PC-9 (cell line): ENCODE measurements around the gene MED13L. TPM values are rescaled to one million over a fixed set of nuclear protein-coding genes. Genes with fewer than 3 reads are reported as not detected.

Experiments used
- BruUV-seq: library from RNA; stranded (reverse); fragments of 400-500 nt; replicated peaks from 2 replicates; lab custom pipeline; 2021; lab: Mats Ljungman, UMichigan
- CTCF ChIA-PET: fragments of 300-600 bp; sonication (Branson Sonifier 250); formaldehyde crosslinking; loops from one replicate; lab custom pipeline; 2022; ENCODE audit warnings: antibody characterized with exemption; lab: Charles Lee
- POLR2A ChIA-PET: fragments of 300-600 bp; sonication (Branson Sonifier 250); formaldehyde crosslinking; loops from one replicate; lab custom pipeline; 2022; ENCODE audit warnings: antibody characterized with exemption; ENCODE audit not compliant: unreplicated experiment; lab: Charles Lee
- DNase-seq, 2 experiments: peaks; one replicate each; pipeline versions ENCODE4 v3.0.0 to v3.0.0-alpha.2; 2015 to 2022; ENCODE audit warnings: mixed read lengths in 1 of 2
- H2AFZ ChIP-seq: fragments of 200-600 bp; sonication (generic); 2 replicates; pipeline ENCODE4 v1.8.1; 2017; ENCODE audit warnings: antibody characterized with exemption
- H3F3A ChIP-seq: fragments of 200-600 bp; sonication (generic); 2 replicates; pipeline ENCODE4 v1.8.1; 2017; ENCODE audit warnings: antibody characterized with exemption, mild to moderate bottlenecking, low read depth; ENCODE audit not compliant: insufficient read depth
- H3K27ac ChIP-seq: fragments of 200-600 bp; sonication (generic); 2 replicates; pipeline ENCODE4 v1.6.1; 2016; ENCODE audit warnings: mixed run types
- H3K27me3 ChIP-seq: fragments of 200-600 bp; sonication (generic); 2 replicates; pipeline ENCODE4 v1.6.1; 2016; ENCODE audit warnings: low read depth, mixed run types; ENCODE audit not compliant: insufficient read depth
- H3K36me3 ChIP-seq: fragments of 200-600 bp; sonication (generic); 2 replicates; pipeline ENCODE4 v1.6.1; 2016; ENCODE audit warnings: low read depth, mixed run types
- H3K4me1 ChIP-seq: fragments of 200-600 bp; sonication (generic); replicated peaks from 2 replicates; pipeline ENCODE4 v1.6.1; 2016; ENCODE audit warnings: mixed run types; ENCODE audit not compliant: insufficient read depth
- H3K4me2 ChIP-seq: fragments of 200-600 bp; sonication (generic); 2 replicates; pipeline ENCODE4 v1.6.1; 2017; ENCODE audit warnings: mixed run types
- H3K4me3 ChIP-seq: fragments of 200-600 bp; sonication (generic); 2 replicates; pipeline ENCODE4 v1.6.1; 2016; ENCODE audit warnings: mixed run types
- H3K79me2 ChIP-seq: fragments of 200-600 bp; sonication (generic); 2 replicates; pipeline ENCODE4 v1.6.1; 2017; ENCODE audit warnings: low read depth, mixed run types
- H3K9me2 ChIP-seq: fragments of 200-600 bp; sonication (generic); 2 replicates; pipeline ENCODE4 v1.8.1; 2017; ENCODE audit warnings: mild to moderate bottlenecking; ENCODE audit not compliant: insufficient read depth
- H3K9me3 ChIP-seq: fragments of 200-600 bp; sonication (generic); 2 replicates; pipeline ENCODE4 v1.8.1; 2016; ENCODE audit warnings: low read depth; ENCODE audit not compliant: insufficient read depth
- H4K20me1 ChIP-seq: fragments of 200-600 bp; sonication (generic); 2 replicates; pipeline ENCODE4 v1.8.1; 2017; ENCODE audit not compliant: insufficient read depth
- CTCF ChIP-seq: fragments of 200-600 bp; sonication (generic); conservative IDR thresholded peaks from 2 replicates; pipeline ENCODE4 v1.6.1; 2017; ENCODE audit warnings: mixed run types, antibody characterized with exemption, mild to moderate bottlenecking, moderate library complexity
- EZH2 ChIP-seq: fragments of 200-600 bp; sonication (generic); IDR thresholded peaks from 2 replicates; pipeline ENCODE4 v1.8.0; 2017; ENCODE audit warnings: antibody characterized with exemption, low read depth
- intact Hi-C: fragments of 100-400 bp; cut with micrococcal nuclease; formaldehyde crosslinking; loops from one replicate; pipeline ENCODE4 v1.10.0; 2022; ENCODE audit not compliant: unreplicated experiment
- total RNA-seq: library from RNA; stranded (reverse); gene quantifications from 2 replicates; pipeline ENCODE4 v1.2.3, GENCODE V29; 2021

The MED13L gene
- total RNA-seq, 1 experiment from 2014 or later = 89.5 TPM

GRCh38 chr12:115953450-115953849 is 324.0 kb downstream of the MED13L start:
- Histone ChIP-seq H3K4me3 (no peak overlapping the region), H3K27me3 (no peaks in the 10 kb centered on the region), H3F3A (peaks cover 9% of the 10 kb centered on the region; the same call in 1 of the 2 replicates), H3K36me3 (no peaks in the 10 kb centered on the region), H4K20me1 (no peaks in the 10 kb centered on the region), H3K4me2 (no peak overlapping the region), H3K79me2 (no peaks in the 10 kb centered on the region), H3K9me2 (no peaks in the 10 kb centered on the region), H3K9me3 (no peaks in the 10 kb centered on the region), H3K27ac (no peak overlapping the region), H3K4me1 (peaks cover 13% of the 10 kb centered on the region), H2AFZ (no peak overlapping the region)
- ChIA-PET CTCF (no interaction called here), POLR2A (no interaction called here)
- TF ChIP-seq CTCF (no peak), EZH2 (no peak)
- no TSS peak for BruUV-seq
- intact Hi-C loops = no loop called here
- no peak for DNase-seq

GRCh38 chr12:115953031-115953430 is 324.5 kb downstream of the MED13L start:
- Histone ChIP-seq H4K20me1 (no peaks in the 10 kb centered on the region), H3F3A (peaks cover 9% of the 10 kb centered on the region; the same call in 1 of the 2 replicates), H3K79me2 (no peaks in the 10 kb centered on the region), H2AFZ (no peak overlapping the region), H3K27ac (no peak overlapping the region), H3K4me3 (no peak overlapping the region), H3K36me3 (no peaks in the 10 kb centered on the region), H3K9me2 (no peaks in the 10 kb centered on the region), H3K4me1 (peaks cover 13% of the 10 kb centered on the region), H3K27me3 (no peaks in the 10 kb centered on the region), H3K9me3 (no peaks in the 10 kb centered on the region), H3K4me2 (no peak overlapping the region)
- ChIA-PET POLR2A (no interaction called here), CTCF (no interaction called here)
- intact Hi-C loops = no loop called here
- BruUV-seq = no TSS peak
- TF ChIP-seq EZH2 (no peak), CTCF (no peak)
- DNase-seq = no peak

GRCh38 chr12:115950959-115951358 is 326.5 kb downstream of the MED13L start:
- no peaks in the 10 kb centered on the region for H3K36me3 ChIP-seq
- intact Hi-C loops = no loop called here
- H4K20me1 ChIP-seq = no peaks in the 10 kb centered on the region

More at GRCh38 chr12:115950959-115951358, 326.5 kb downstream of the MED13L start:
- H3K4me2 ChIP-seq = no peak overlapping the region
- BruUV-seq = no TSS peak
- H2AFZ ChIP-seq = no peak overlapping the region
- no peaks in the 10 kb centered on the region for H3K27me3 ChIP-seq
- H3K4me1 ChIP-seq = no peaks in the 10 kb centered on the region
- no peak for DNase-seq
- TF ChIP-seq CTCF (no peak), EZH2 (no peak)
- H3K9me2 ChIP-seq = no peaks in the 10 kb centered on the region
- H3K9me3 ChIP-seq = no peaks in the 10 kb centered on the region
- no peak overlapping the region for H3K4me3 ChIP-seq
- H3K79me2 ChIP-seq = no peaks in the 10 kb centered on the region
- no peak overlapping the region for H3K27ac ChIP-seq
- no peaks in the 10 kb centered on the region for H3F3A ChIP-seq
- CTCF ChIA-PET = no interaction called here
- POLR2A ChIA-PET = no interaction called here
